OCI-LY3 (cell line): ENCODE measurements around the gene AEN.

Experiments used
- H2AFZ ChIP-seq: fragments of 200-600, 300-600 bp; shearing (Covaris generic); 2 replicates; pipeline ENCODE4 v1.6.0; 2014; ENCODE audit warnings: antibody characterized with exemption, low read depth, low read length
- H3K27ac ChIP-seq: fragments of 200-600, 300-600 bp; sonication (generic); 2 replicates; pipeline ENCODE4 v1.5.1; 2014; ENCODE audit warnings: mild to moderate bottlenecking, low read length, moderate library complexity, mixed read lengths
- H3K27me3 ChIP-seq: fragments of 200-600, 300-600 bp; sonication (generic); 2 replicates; pipeline ENCODE4 v1.6.1; 2014; ENCODE audit warnings: low read depth, low read length, mixed read lengths
- H3K36me3 ChIP-seq: fragments of 200-600, 300-600 bp; sonication (generic); replicated peaks from 2 replicates; pipeline ENCODE3; 2014; ENCODE audit warnings: low read depth, low read length, mixed read lengths
- H3K4me1 ChIP-seq: fragments of 300-600, 200-600 bp; sonication (generic); 2 replicates; pipeline ENCODE4 v1.6.1; 2014; ENCODE audit warnings: low read length, mixed read lengths
- H3K4me2 ChIP-seq: fragments of 200-600, 300-600 bp; sonication (generic); 2 replicates; pipeline ENCODE4 v1.6.1; 2014; ENCODE audit warnings: low read length, mixed read lengths
- H3K4me3 ChIP-seq: fragments of 300-600, 200-600 bp; sonication (generic); 2 replicates; pipeline ENCODE4 v1.5.1; 2014; ENCODE audit warnings: antibody characterized with exemption, mild to moderate bottlenecking, low read length, moderate library complexity
- H3K79me2 ChIP-seq: fragments of 300-600, 200-600 bp; shearing (Covaris generic); 2 replicates; pipeline ENCODE4 v1.6.1; 2014; ENCODE audit warnings: mild to moderate bottlenecking, low read length, mixed read lengths
- H3K9ac ChIP-seq: fragments of 300-600, 200-600 bp; shearing (Covaris generic); 2 replicates; pipeline ENCODE4 v1.6.0; 2014; ENCODE audit warnings: mild to moderate bottlenecking, low read length, moderate library complexity
- H3K9me3 ChIP-seq: fragments of 200-600, 300-600 bp; shearing (Covaris generic); 2 replicates; pipeline ENCODE4 v1.6.1; 2014; ENCODE audit warnings: low read length, mixed read lengths; ENCODE audit not compliant: insufficient read depth
- H4K20me1 ChIP-seq: fragments of 200-600, 300-600 bp; sonication (generic); 2 replicates; pipeline ENCODE4 v1.6.1; 2016; ENCODE audit warnings: low read length, mixed read lengths; ENCODE audit not compliant: insufficient read depth
- CTCF ChIP-seq: fragments of 200-600, 300-600 bp; sonication (generic); IDR thresholded peaks from 2 replicates; pipeline ENCODE4 v1.5.1; 2014; ENCODE audit warnings: antibody characterized with exemption, low read length, low read depth
- EZH2phosphoT487 ChIP-seq: fragments of 200-600 bp; shearing (Covaris generic); IDR thresholded peaks from 2 replicates; pipeline ENCODE4 v1.6.1; 2018; ENCODE audit warnings: antibody characterized with exemption, mixed run types, low read depth

Gene AEN

GRCh38 chr15:88680241-88681001, 59.3 kb downstream of the AEN start:
- Histone ChIP-seq H3K79me2 (no peaks in the 10 kb centered on the region), H3K4me1 (peaks cover 17% of the 10 kb centered on the region)
- TF ChIP-seq EZH2phosphoT487 (no peak), CTCF (peak; percentile 26; the same call in 1 of the 2 replicates)

GRCh38 chr15:88681610-88682221, 60.6 kb downstream of the AEN start:
- Histone ChIP-seq H4K20me1 (no peaks in the 10 kb centered on the region), H3K79me2 (no peaks in the 10 kb centered on the region), H3K36me3 (no peaks in the 10 kb centered on the region), H3K9ac (no peak overlapping the region), H3K4me2 (no peak overlapping the region), H3K27ac (no peak overlapping the region), H3K4me3 (no peak overlapping the region), H3K27me3 (peaks cover 7% of the 10 kb centered on the region), H3K4me1 (peaks cover 17% of the 10 kb centered on the region), H2AFZ (no peak overlapping the region), H3K9me3 (no peaks in the 10 kb centered on the region)
- TF ChIP-seq CTCF (no peak), EZH2phosphoT487 (no peak)

More at GRCh38 chr15:88680241-88681001, 59.3 kb downstream of the AEN start:
- Histone ChIP-seq H2AFZ (no peak overlapping the region), H3K36me3 (no peaks in the 10 kb centered on the region), H3K9me3 (no peaks in the 10 kb centered on the region), H3K27ac (no peak overlapping the region), H4K20me1 (no peaks in the 10 kb centered on the region), H3K9ac (no peak overlapping the region), H3K4me3 (no peak overlapping the region), H3K27me3 (peaks cover 10% of the 10 kb centered on the region), H3K4me2 (no peak overlapping the region)
